ENCODE measurements around the gene TCFL5. TPM values are rescaled to one million over a fixed set of nuclear protein-coding genes. Genes with fewer than 3 reads are reported as not detected.

Gene TCFL5
- total RNA-seq, 1 donor = 23.7 TPM

DNA sequence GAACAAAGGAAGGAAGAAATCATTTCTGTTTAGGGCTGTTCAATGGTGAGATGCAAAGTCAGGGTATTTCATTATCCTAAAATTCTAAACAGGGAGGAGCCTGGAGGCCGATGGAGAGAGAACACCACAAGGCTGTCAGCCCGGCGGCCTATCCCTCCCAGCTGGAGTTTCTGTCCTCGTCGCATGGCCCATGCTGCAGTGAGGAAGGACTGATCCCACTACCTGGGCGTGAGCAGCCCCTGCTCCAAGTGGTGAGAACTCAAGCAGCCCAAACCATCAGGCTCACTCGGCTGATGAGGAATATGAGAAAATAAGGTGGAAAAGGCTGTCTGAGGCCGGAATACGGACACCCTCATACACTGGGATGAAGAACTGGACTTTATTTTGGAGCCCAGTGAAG is 33.9 kb upstream of the TCFL5 start:
- no peak overlapping the region for H3K4me3 ChIP-seq (ENCODE audit: low read depth, low read length)
- no peak for DNase-seq (ENCODE audit: low read depth)
- TF ChIP-seq, protein P1, sequence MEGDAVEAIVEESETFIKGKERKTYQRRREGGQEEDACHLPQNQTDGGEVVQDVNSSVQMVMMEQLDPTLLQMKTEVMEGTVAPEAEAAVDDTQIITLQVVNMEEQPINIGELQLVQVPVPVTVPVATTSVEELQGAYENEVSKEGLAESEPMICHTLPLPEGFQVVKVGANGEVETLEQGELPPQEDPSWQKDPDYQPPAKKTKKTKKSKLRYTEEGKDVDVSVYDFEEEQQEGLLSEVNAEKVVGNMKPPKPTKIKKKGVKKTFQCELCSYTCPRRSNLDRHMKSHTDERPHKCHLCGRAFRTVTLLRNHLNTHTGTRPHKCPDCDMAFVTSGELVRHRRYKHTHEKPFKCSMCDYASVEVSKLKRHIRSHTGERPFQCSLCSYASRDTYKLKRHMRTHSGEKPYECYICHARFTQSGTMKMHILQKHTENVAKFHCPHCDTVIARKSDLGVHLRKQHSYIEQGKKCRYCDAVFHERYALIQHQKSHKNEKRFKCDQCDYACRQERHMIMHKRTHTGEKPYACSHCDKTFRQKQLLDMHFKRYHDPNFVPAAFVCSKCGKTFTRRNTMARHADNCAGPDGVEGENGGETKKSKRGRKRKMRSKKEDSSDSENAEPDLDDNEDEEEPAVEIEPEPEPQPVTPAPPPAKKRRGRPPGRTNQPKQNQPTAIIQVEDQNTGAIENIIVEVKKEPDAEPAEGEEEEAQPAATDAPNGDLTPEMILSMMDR (IDR thresholded peaks at IDR 0.05; ENCODE audit: insufficient read depth, low read length) = no peak

DNA sequence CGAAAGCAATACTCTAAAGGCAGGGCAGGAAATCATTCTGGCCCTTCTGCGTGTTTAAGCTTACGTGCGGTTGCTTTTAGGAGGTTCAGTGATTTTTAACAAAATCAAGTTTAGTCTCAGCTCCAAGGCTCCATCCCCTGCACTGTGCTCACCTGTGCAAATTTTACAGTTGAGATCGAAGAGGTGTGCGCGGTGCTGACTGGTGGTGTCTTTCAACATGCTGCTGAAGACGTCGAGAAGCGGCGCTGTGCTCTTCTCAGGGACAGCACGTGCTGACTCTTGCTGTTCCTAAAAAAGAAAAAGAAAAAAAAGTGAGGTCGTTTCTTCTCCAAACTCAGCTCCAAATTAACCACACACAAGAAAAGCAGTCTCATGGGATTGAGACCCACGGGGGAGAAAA is 32.6 kb upstream of the TCFL5 start:
- H3K4me3 ChIP-seq (ENCODE audit: low read depth, low read length) = no peak overlapping the region
- no peak for DNase-seq (ENCODE audit: low read depth)
- TF ChIP-seq, protein P1 (IDR thresholded peaks at IDR 0.05; ENCODE audit: insufficient read depth, low read length) = no peak

DNA sequence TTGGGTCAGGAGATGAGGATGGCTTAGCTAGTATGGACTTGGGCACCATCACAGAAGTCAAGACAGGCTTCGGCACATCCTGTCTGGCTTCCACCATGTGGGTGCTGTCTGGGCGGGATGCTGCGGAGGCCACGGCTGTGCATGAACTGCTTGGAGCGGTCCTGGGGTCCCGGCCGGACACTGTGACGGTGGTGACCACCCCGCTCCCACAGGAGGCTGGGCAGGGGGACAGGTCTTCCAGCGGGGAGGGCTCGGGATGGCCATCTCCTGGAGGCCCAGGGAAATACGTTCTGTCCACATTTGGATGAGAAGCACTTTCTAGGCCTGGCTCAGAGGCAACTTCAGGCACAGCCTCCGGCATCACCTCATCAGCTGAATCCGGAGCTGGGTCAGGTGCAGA is 32.1 kb upstream of the TCFL5 start:
- TF ChIP-seq, protein P1 (IDR thresholded peaks at IDR 0.05; ENCODE audit: insufficient read depth, low read length) = no peak
- no peak for DNase-seq (ENCODE audit: low read depth)

DNA sequence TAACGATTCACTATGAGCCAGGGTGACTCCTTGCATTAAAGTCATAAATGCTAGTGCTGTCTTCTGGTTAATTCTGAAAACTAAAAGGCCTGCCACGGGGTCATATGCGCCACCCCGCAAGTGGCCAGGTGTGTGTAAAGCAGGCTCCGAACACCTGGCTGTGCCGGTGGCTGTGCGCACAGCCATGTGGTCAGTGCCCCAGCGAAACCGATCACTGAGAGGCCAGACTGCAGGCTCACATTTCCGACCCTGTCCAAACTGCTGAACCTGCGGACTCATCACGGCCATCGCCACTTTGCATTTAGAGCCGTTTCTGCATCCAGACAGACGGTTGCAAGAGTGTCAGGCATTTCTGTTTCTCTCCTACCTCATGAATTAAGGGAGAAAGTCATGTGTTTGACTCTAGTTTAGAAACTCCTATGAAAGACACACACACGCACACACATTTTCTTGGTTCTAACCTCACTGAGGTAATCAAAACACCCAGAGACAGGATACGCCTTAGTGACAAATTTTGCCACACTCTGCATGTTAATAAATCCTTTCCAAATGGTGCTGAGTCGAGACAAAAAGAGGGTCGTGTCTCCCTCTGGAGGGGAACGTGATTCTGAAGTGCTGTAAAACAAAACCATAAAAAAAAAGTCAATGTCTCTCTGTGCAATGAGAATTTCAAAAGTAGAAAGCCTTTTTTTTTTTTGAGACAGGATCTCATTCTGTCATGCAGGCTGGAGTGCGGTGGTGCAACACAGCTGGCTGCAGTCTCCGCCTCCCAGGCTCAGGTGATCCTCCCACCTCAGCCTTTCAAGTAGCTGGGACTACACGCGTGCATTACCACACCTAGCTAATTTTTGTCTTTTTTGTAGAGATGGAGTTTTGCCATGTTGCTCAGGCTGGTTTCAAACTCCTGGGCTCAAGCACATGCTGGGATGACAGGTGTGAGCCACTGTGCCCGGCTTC is 31.0 kb upstream of the TCFL5 start:
- no peak overlapping the region for H3K4me3 ChIP-seq (ENCODE audit: low read depth, low read length)
- TF ChIP-seq, protein P1 (IDR thresholded peaks at IDR 0.05; ENCODE audit: insufficient read depth, low read length) = no peak
- DNase-seq (ENCODE audit: low read depth) = no peak

More for the DNA sequence above, 32.1 kb upstream of the TCFL5 start:
- H3K4me3 ChIP-seq (ENCODE audit: low read depth, low read length) = no peak overlapping the region

DNA sequence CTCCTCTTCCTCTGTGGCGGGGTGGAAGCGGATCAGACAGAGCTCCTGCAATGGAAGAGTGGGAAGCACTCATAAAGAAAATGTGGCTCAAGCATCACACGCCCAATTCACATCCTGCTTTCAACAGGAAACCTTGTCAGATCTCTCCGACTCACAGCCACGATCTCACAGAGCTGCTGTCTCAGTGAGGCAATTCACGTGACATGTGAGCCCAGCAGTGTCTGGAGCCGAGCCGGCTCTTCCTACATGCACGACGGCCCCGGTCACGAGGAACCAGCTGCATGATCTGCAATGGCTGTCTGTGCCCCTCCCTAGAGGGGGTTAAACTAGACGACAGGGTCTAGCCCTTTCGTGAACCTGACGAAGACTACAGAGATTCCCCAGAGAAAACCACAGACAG is 29.5 kb upstream of the TCFL5 start:
- no peak for DNase-seq (ENCODE audit: low read depth)
- TF ChIP-seq, protein P1 (IDR thresholded peaks at IDR 0.05; ENCODE audit: insufficient read depth, low read length) = no peak
- H3K4me3 ChIP-seq (ENCODE audit: low read depth, low read length) = no peak overlapping the region

DNA sequence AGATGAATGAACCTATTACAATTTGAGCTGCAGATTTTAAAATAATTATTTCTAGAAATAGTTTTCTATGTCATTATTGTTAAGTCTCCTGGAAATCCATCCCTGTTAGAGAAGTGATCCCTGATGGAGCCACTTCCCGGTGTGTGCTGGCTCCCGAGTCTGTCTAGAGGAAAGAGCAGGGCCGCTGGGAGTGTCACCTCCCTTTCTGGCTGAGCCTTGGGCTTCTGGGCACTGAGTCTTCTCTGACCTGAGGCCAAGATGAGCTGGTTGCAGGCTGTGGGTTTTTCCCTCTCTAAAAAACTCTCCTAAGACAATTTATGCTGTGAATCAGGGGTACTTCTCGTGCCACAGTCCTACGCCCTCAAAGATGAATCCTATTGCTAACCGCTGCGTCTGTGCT is 28.8 kb upstream of the TCFL5 start:
- DNase-seq (ENCODE audit: low read depth) = no peak
- TF ChIP-seq, protein P1 (IDR thresholded peaks at IDR 0.05; ENCODE audit: insufficient read depth, low read length) = no peak
- no peak overlapping the region for H3K4me3 ChIP-seq (ENCODE audit: low read depth, low read length)

Measured in fibroblast of the aortic adventitia (primary cell).